Measurements from ENCODE around the gene PCGF3.

Gene PCGF3

DNA sequence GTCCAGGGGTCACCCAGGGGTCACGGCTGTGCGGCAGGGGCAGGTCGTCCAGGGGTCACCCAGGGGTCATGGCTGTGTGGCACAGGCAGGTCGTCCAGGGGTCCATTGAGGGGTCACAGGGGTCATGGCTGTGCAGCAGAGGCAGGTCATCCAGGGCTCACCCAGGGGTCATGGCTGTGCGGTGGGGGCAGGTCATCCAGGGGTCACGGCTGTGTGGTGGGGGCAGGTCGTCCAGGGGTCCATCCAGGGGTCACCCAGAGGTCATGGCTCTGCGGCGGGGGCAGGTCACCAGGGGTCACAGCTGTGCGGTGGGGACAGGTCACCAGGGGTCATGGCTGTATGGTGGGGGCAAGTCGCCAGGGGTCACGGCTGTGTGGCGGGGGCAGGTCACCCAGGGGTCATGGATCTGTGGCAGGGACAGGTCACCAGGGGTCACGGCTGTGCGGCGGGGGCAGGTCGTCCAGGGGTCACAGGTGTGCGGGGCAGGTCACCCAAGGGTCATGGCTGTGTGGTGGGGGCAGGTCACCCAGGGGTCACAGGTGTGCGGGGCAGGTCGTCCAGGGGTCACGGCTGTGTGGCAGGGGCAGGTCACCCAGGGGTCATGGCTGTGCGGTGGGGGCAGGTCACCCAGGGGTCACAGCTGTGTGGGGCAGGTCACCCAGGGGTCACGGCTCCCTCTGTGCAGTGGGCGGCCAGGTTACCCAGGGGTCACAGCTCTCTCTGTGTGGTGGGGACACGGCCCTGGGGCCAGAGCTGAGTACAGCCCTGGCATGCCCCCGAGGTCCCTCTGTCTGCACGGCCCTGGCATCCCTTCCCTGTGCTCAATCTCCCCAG, 47.6 kb upstream of the PCGF3 start:
- H3K9me3 ChIP-seq (ENCODE audit: control insufficient read depth, insufficient read depth, low read depth, low read length): no peaks in the 10 kb centered on the region
- H3K27ac ChIP-seq (ENCODE audit: extremely low read depth, low read depth, low read length): no peak overlapping the region
- H3K4me1 ChIP-seq (ENCODE audit: control insufficient read depth, insufficient read depth, low read length): no peaks in the 10 kb centered on the region
- no peak overlapping the region for H3K4me3 ChIP-seq (ENCODE audit: low read depth, low read length)
- ChIA-PET POLR2A (no interaction called here), CTCF (no interaction called here)
- H3K36me3 ChIP-seq (ENCODE audit: control insufficient read depth in 2 of 2, insufficient read depth in 1 of 2, low read length in 2 of 2): no peaks in the 10 kb centered on the region
- TF ChIP-seq BCL11B (tag by site-specific recombination; IDR thresholded peaks at IDR 0.05; ENCODE audit: low read depth) (peak; percentile 83), BCL11A (tag by site-specific recombination; IDR thresholded peaks at IDR 0.05; ENCODE audit: low read depth) (peak; percentile 75), ZNF433 (tag by site-specific recombination; IDR thresholded peaks at IDR 0.05; ENCODE audit: low read depth) (no peak)

DNA sequence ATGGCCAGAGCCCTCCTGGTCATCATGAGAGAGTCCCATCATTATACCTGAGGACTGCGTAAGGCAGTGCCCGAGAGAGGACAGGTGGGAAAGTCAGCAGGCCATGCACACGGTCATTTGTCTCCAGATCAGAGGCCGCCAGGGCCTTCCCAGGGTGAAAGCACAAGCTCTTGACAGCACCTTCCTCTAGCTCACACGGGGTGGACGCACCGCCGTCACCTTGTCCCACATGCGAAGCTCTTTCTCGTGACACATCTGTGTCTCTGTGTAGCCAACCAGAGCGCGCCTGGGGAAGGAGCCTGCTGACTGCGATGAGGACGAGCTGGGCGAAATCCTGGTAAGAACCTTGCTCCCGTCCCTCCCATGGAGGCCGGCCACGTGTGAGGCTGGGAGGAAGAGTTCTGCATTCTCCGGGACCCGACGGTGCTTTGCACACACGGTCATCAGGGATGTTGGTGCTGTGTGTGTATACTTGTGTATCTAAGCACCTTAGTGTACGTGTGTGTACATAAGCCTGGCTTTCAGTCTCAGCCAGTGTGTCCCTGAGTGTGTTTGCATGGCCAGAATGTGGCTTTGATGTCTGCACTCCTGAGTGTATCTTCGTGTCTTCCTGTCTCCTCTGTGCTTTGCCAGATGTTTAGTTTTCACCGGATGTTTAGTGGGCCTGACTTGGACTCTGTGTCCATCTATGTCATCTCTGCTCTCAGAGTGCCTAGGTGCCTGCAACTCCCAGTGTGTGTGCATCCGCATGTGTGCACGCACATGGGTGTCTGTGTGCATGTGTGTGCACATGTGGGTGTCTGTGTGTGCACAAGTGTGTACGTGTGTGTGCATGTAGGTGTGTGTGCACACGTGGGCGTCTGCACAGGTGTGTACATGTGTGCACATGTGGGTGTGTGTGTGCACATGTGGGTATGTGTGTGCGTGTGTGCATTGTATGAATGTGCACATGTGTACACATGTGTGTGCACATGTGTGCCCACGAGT, 46.7 kb upstream of the PCGF3 start:
- no peaks in the 10 kb centered on the region for H3K4me1 ChIP-seq (ENCODE audit: control insufficient read depth, insufficient read depth, low read length)
- no peak overlapping the region for H3K4me3 ChIP-seq (ENCODE audit: low read depth, low read length)
- ChIA-PET CTCF (no interaction called here), POLR2A (no interaction called here)
- H3K36me3 ChIP-seq (ENCODE audit: control insufficient read depth in 2 of 2, insufficient read depth in 1 of 2, low read length in 2 of 2): no peaks in the 10 kb centered on the region
- peak; percentile 96 for TF ChIP-seq ZSCAN4 (tag by site-specific recombination; IDR thresholded peaks at IDR 0.05)
- peak; percentile 28; the same call in 1 of the 2 replicates for TF ChIP-seq ZFHX2 (tag by site-specific recombination; conservative IDR thresholded peaks at IDR 0.05)
- no peak for TF ChIP-seq ZNF76 (tag by site-specific recombination; IDR thresholded peaks at IDR 0.05; ENCODE audit: borderline replicate concordance, low read depth)
- H3K9me3 ChIP-seq (ENCODE audit: control insufficient read depth, insufficient read depth, low read depth, low read length): no peaks in the 10 kb centered on the region
- H3K27ac ChIP-seq (ENCODE audit: extremely low read depth, low read depth, low read length): no peak overlapping the region

- ChIA-PET POLR2A (no interaction called here), CTCF (no interaction called here)
- no peaks in the 10 kb centered on the region for H3K9me3 ChIP-seq (ENCODE audit: control insufficient read depth, insufficient read depth, low read depth, low read length)
- H3K36me3 ChIP-seq (ENCODE audit: control insufficient read depth in 2 of 2, insufficient read depth in 1 of 2, low read length in 2 of 2): no peaks in the 10 kb centered on the region
- no peaks in the 10 kb centered on the region for H3K4me1 ChIP-seq (ENCODE audit: control insufficient read depth, insufficient read depth, low read length)
- H3K27ac ChIP-seq (ENCODE audit: extremely low read depth, low read depth, low read length): no peak overlapping the region
- no peak overlapping the region for H3K4me3 ChIP-seq (ENCODE audit: low read depth, low read length)
- TF ChIP-seq ZNF600 (tag by site-specific recombination; IDR thresholded peaks at IDR 0.05): no peak
- TF ChIP-seq PRDM6 (tag by site-specific recombination; IDR thresholded peaks at IDR 0.05): no peak
- TF ChIP-seq ZBTB1 (tag by site-specific recombination; IDR thresholded peaks at IDR 0.05): no peak
Observed at GRCh38 chr4:659851-660250, 45.8 kb upstream of the PCGF3 start.

GRCh38 chr4:660401-660800, 45.2 kb upstream of the PCGF3 start:
- no peak overlapping the region for H3K27ac ChIP-seq (ENCODE audit: extremely low read depth, low read depth, low read length)

More at GRCh38 chr4:660401-660800, 45.2 kb upstream of the PCGF3 start:
- CTCF ChIA-PET: no interaction called here
- Histone ChIP-seq H3K4me1 (ENCODE audit: control insufficient read depth, insufficient read depth, low read length) (no peaks in the 10 kb centered on the region), H3K4me3 (ENCODE audit: low read depth, low read length) (no peak overlapping the region), H3K9me3 (ENCODE audit: control insufficient read depth, insufficient read depth, low read depth, low read length) (no peaks in the 10 kb centered on the region), H3K36me3 (ENCODE audit: control insufficient read depth in 2 of 2, insufficient read depth in 1 of 2, low read length in 2 of 2) (no peaks in the 10 kb centered on the region)
- POLR2A ChIA-PET: no interaction called here
- no peak for TF ChIP-seq ZNF354C (tag by site-specific recombination; IDR thresholded peaks at IDR 0.05; ENCODE audit: borderline replicate concordance, low read depth)
- TF ChIP-seq, protein P1, sequence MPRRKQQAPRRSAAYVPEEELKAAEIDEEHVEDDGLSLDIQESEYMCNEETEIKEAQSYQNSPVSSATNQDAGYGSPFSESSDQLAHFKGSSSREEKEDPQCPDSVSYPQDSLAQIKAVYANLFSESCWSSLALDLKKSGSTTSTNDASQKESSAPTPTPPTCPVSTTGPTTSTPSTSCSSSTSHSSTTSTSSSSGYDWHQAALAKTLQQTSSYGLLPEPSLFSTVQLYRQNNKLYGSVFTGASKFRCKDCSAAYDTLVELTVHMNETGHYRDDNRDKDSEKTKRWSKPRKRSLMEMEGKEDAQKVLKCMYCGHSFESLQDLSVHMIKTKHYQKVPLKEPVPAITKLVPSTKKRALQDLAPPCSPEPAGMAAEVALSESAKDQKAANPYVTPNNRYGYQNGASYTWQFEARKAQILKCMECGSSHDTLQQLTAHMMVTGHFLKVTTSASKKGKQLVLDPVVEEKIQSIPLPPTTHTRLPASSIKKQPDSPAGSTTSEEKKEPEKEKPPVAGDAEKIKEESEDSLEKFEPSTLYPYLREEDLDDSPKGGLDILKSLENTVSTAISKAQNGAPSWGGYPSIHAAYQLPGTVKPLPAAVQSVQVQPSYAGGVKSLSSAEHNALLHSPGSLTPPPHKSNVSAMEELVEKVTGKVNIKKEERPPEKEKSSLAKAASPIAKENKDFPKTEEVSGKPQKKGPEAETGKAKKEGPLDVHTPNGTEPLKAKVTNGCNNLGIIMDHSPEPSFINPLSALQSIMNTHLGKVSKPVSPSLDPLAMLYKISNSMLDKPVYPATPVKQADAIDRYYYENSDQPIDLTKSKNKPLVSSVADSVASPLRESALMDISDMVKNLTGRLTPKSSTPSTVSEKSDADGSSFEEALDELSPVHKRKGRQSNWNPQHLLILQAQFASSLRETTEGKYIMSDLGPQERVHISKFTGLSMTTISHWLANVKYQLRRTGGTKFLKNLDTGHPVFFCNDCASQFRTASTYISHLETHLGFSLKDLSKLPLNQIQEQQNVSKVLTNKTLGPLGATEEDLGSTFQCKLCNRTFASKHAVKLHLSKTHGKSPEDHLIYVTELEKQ (tag by site-specific recombination; IDR thresholded peaks at IDR 0.05; ENCODE audit: borderline replicate concordance): no peak
- no peak for TF ChIP-seq PRDM6 (tag by site-specific recombination; IDR thresholded peaks at IDR 0.05)
- TF ChIP-seq, protein P2, sequence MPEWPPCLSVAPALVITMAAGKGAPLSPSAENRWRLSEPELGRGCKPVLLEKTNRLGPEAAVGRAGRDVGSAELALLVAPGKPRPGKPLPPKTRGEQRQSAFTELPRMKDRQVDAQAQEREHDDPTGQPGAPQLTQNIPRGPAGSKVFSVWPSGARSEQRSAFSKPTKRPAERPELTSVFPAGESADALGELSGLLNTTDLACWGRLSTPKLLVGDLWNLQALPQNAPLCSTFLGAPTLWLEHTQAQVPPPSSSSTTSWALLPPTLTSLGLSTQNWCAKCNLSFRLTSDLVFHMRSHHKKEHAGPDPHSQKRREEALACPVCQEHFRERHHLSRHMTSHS (tag by site-specific recombination; IDR thresholded peaks at IDR 0.05): no peak
